ENCODE measurements around the gene SLC1A2. TPM values are rescaled to one million over a fixed set of nuclear protein-coding genes. Genes with fewer than 3 reads are reported as not detected.

SLC1A2 gene
- total RNA-seq, 1 experiment from 2014 or later: 0.25 TPM

DNA sequence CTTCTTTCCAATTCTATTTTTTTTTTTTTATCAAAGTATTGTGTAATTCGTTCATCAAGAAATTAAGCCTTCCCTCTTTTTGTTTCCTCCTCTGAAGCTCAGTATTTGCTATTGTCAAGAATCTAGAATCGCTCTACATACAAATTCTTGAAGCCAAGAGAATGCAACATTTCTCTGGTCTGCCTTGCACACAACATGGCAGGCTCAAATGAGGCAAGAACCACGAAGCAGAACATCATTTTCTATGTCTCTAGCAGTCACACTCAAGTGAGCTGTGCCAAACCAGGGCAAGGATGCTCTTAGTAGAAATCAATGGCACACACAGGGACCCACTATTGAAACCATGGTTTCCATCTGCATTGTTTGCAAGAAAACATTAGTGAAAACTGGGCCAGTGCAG, 46.7 kb upstream of the SLC1A2 start (continued):
- TF ChIP-seq, protein P1, sequence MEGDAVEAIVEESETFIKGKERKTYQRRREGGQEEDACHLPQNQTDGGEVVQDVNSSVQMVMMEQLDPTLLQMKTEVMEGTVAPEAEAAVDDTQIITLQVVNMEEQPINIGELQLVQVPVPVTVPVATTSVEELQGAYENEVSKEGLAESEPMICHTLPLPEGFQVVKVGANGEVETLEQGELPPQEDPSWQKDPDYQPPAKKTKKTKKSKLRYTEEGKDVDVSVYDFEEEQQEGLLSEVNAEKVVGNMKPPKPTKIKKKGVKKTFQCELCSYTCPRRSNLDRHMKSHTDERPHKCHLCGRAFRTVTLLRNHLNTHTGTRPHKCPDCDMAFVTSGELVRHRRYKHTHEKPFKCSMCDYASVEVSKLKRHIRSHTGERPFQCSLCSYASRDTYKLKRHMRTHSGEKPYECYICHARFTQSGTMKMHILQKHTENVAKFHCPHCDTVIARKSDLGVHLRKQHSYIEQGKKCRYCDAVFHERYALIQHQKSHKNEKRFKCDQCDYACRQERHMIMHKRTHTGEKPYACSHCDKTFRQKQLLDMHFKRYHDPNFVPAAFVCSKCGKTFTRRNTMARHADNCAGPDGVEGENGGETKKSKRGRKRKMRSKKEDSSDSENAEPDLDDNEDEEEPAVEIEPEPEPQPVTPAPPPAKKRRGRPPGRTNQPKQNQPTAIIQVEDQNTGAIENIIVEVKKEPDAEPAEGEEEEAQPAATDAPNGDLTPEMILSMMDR (IDR thresholded peaks at IDR 0.05 in 2 of 3, conservative IDR thresholded peaks at IDR 0.05 in 1 of 3; ENCODE audit: borderline replicate concordance in 1 of 3, insufficient read depth in 1 of 3, low read depth in 2 of 3, low read length in 2 of 3): no peak

GRCh38 chr11:35464308-35464707, 45.0 kb upstream of the SLC1A2 start:
- DNase-seq (ENCODE audit: low read depth, low spot score) (no peak), ATAC-seq (peak; percentile 49; the same call in 1 of the 2 replicates)
- H4K20me1 ChIP-seq (ENCODE audit: insufficient read depth): no peaks in the 10 kb centered on the region
- no peak overlapping the region for H3K4me2 ChIP-seq (ENCODE audit: low read length)
- H3K9ac ChIP-seq (ENCODE audit: low read length): no peak overlapping the region
- POLR2A ChIA-PET: no interaction called here
- peaks cover 15% of the 10 kb centered on the region for H3K27me3 ChIP-seq (ENCODE audit: insufficient read depth, low read length)
- no peaks in the 10 kb centered on the region for H3K9me2 ChIP-seq (ENCODE audit: insufficient read depth)
- H3K4me3 ChIP-seq (replicated peaks in 1 of 2; ENCODE audit: low read depth in 1 of 2, low read length in 2 of 2): no peak overlapping the region
- BruUV-seq (replicated peaks): no TSS peak
- RAD21 ChIA-PET (ENCODE audit: low non-redundant PET in 1 of 2, low total read pairs in 2 of 2, uncharacterized antibody in 2 of 2, unreplicated experiment in 2 of 2): no interaction called here
- no peak overlapping the region for H2AFZ ChIP-seq (ENCODE audit: low read depth, low read length, poor library complexity, severe bottlenecking)
- intact Hi-C loops (cut with micrococcal nuclease): no loop called here
- CTCF ChIA-PET: no interaction called here
- no peak overlapping the region for H3K27ac ChIP-seq (ENCODE audit: low read depth, low read length)
- no peak for TF ChIP-seq EGR1 (IDR thresholded peaks at IDR 0.05; ENCODE audit: low read depth)
- no peak for TF ChIP-seq ZBTB33 (IDR thresholded peaks at IDR 0.05; ENCODE audit: extremely low read depth, insufficient replicate concordance, low read length)
- TF ChIP-seq RAD21 (IDR thresholded peaks at IDR 0.05; ENCODE audit: low read depth): peak; percentile 46
- TF ChIP-seq EZH2 (IDR thresholded peaks at IDR 0.05): no peak
- TF ChIP-seq, protein P1 (IDR thresholded peaks at IDR 0.05 in 2 of 3, conservative IDR thresholded peaks at IDR 0.05 in 1 of 3; ENCODE audit: borderline replicate concordance in 1 of 3, insufficient read depth in 1 of 3, low read depth in 2 of 3, low read length in 2 of 3): peak; percentile 7 to 30 (median 30); a peak in 4 of 6 replicates
- H3K4me1 ChIP-seq (ENCODE audit: control insufficient read depth in 1 of 2, insufficient read depth in 2 of 2, low read length in 2 of 2): no peaks in the 10 kb centered on the region
- no peaks in the 10 kb centered on the region for H3K9me3 ChIP-seq (ENCODE audit: control insufficient read depth in 1 of 2, insufficient read depth in 1 of 2, low read depth in 1 of 2, low read length in 2 of 2)
- H3K36me3 ChIP-seq (ENCODE audit: control insufficient read depth in 1 of 2, insufficient read depth in 2 of 2, low read length in 2 of 2): no peaks in the 10 kb centered on the region
- no peaks in the 10 kb centered on the region for H3K79me2 ChIP-seq (ENCODE audit: insufficient read depth, low read length)

Measured in HCT116 (cell line).